ENCODE measurements around the gene HMGN3. TPM values are rescaled to one million over a fixed set of nuclear protein-coding genes. Genes with fewer than 3 reads are reported as not detected.
A peak's percentile ranks its signal among the peaks of the same experiment; 100 is the strongest.

Gene HMGN3
- total and polyA plus RNA-seq, 2 of the 13 experiments (the other 11 are each of a cell fraction or from before 2014, with no cell fraction given), result 67.9 to 145 TPM

- TF ChIP-seq IKZF4 (CRISPR knock-in tag; IDR thresholded peaks at IDR 0.05; ENCODE audit: borderline replicate concordance, low read depth, not compliant biosample characterization), result no peak
- no peak for TF ChIP-seq THAP8 (CRISPR knock-in tag; IDR thresholded peaks at IDR 0.05; ENCODE audit: borderline replicate concordance)
- no peak for TF ChIP-seq AGO1 (IDR thresholded peaks at IDR 0.05; ENCODE audit: low read depth, low read length, poor library complexity, severe bottlenecking)
- peak; percentile 70 for TF ChIP-seq FOXA1 (IDR thresholded peaks at IDR 0.05)
- TF ChIP-seq FOXA1 (CRISPR knock-in tag; IDR thresholded peaks at IDR 0.05), result peak; percentile 60; the same call in 1 of the 2 replicates
- TF ChIP-seq ZNF296 (CRISPR knock-in tag; conservative IDR thresholded peaks at IDR 0.05), result no peak
- no peak for TF ChIP-seq ZNF33A (CRISPR knock-in tag; IDR thresholded peaks at IDR 0.05; ENCODE audit: borderline replicate concordance)
- no peak for TF ChIP-seq EEA1 (CRISPR knock-in tag; IDR thresholded peaks at IDR 0.05; ENCODE audit: borderline replicate concordance)
- TF ChIP-seq AFF4 (CRISPR knock-in tag; IDR thresholded peaks at IDR 0.05), result no peak
- no peak for TF ChIP-seq WIZ (CRISPR knock-in tag; IDR thresholded peaks at IDR 0.05)
- TF ChIP-seq ZNF609 (CRISPR knock-in tag; IDR thresholded peaks at IDR 0.05; ENCODE audit: borderline replicate concordance), result peak; percentile 70; the same call in 1 of the 2 replicates
- no peak; the same call in 1 of the 2 replicates for TF ChIP-seq ZBTB10 (CRISPR knock-in tag; IDR thresholded peaks at IDR 0.05; ENCODE audit: borderline replicate concordance)
- no peak for TF ChIP-seq ZNF441 (CRISPR knock-in tag; IDR thresholded peaks at IDR 0.05; ENCODE audit: borderline replicate concordance)
- no peak for TF ChIP-seq ZNF282 (IDR thresholded peaks at IDR 0.05; ENCODE audit: partially characterized antibody)
Measured at GRCh38 chr6:79157961-79158644, 76.4 kb downstream of the HMGN3 start (continued).

All from HepG2 (cell line).